Fibroblast of lung (primary cell): ENCODE measurements around the gene GALNT1. TPM values are rescaled to one million over a fixed set of nuclear protein-coding genes. Genes with fewer than 3 reads are reported as not detected.

Experiments
- DNase-seq, 2 donors: peaks; one replicate each; pipeline versions ENCODE4 v3.0.0 to v3.0.0-alpha.2; 2010; ENCODE audit warnings: low read depth in 2 of 2
- H2AFZ ChIP-seq: 2 replicates; pipeline ENCODE4 v1.5.1; 2012; ENCODE audit warnings: low read length, control low read depth, inconsistent platforms
- H3K27ac ChIP-seq: 2 replicates; pipeline ENCODE4 v1.5.1; 2011; ENCODE audit warnings: low read length, control low read depth; ENCODE audit not compliant: insufficient read depth
- H3K27me3 ChIP-seq: 2 replicates; pipeline ENCODE4 v1.5.1; 2011; ENCODE audit warnings: mild to moderate bottlenecking, low read length; ENCODE audit not compliant: control insufficient read depth, insufficient read depth
- H3K36me3 ChIP-seq: 2 replicates; pipeline ENCODE4 v1.5.1; 2011; ENCODE audit warnings: low read length; ENCODE audit not compliant: control insufficient read depth, insufficient read depth
- H3K4me1 ChIP-seq: 2 replicates; pipeline ENCODE4 v1.5.1; 2011; ENCODE audit warnings: low read length; ENCODE audit not compliant: control insufficient read depth, insufficient read depth; ENCODE audit errors: extremely low read depth
- H3K4me2 ChIP-seq: 2 replicates; pipeline ENCODE4 v1.5.1; 2011; ENCODE audit warnings: low read length, control low read depth; ENCODE audit not compliant: insufficient read depth; ENCODE audit errors: extremely low read depth
- H3K4me3 ChIP-seq, 4 experiments: fragments of 200-600 bp in 1 of 4; sonication (generic) in 1 of 4; replicated peaks in 1 of 4; 2 replicates each; pipeline ENCODE4 v1.5.1; 2011 to 2016; ENCODE audit warnings: low read length in 4 of 4, low read depth in 3 of 4, mild to moderate bottlenecking in 3 of 4, control low read depth in 2 of 4, inconsistent platforms in 1 of 4, mixed read lengths in 1 of 4; ENCODE audit not compliant: insufficient read depth in 1 of 4; ENCODE audit errors: control extremely low read depth in 1 of 4
- H3K79me2 ChIP-seq: 2 replicates; pipeline ENCODE4 v1.5.1; 2012; ENCODE audit warnings: mild to moderate bottlenecking, low read length, inconsistent platforms; ENCODE audit not compliant: control insufficient read depth, insufficient read depth
- H3K9ac ChIP-seq: 2 replicates; pipeline ENCODE4 v1.5.1; 2011; ENCODE audit warnings: mild to moderate bottlenecking, low read length, control low read depth; ENCODE audit not compliant: insufficient read depth
- H3K9me3 ChIP-seq: 2 replicates; pipeline ENCODE4 v1.5.1; 2012; ENCODE audit warnings: low read depth, low read length; ENCODE audit not compliant: control insufficient read depth, insufficient read depth
- H4K20me1 ChIP-seq: 2 replicates; pipeline ENCODE4 v1.5.1; 2011; ENCODE audit warnings: low read length; ENCODE audit not compliant: control insufficient read depth, insufficient read depth; ENCODE audit errors: extremely low read depth
- CTCF ChIP-seq, 2 donors: IDR thresholded peaks in 1 of 2; conservative IDR thresholded peaks in 1 of 2; 1 replicate in 1 of 2; 2 replicates in 1 of 2; pipeline ENCODE4 v1.5.1; 2011 to 2012; ENCODE audit warnings: low read length in 2 of 2, control low read depth in 1 of 2, inconsistent platforms in 1 of 2, low read depth in 1 of 2, mild to moderate bottlenecking in 1 of 2
- EZH2 ChIP-seq: IDR thresholded peaks from 2 replicates; pipeline ENCODE4 v1.5.1; 2012; ENCODE audit warnings: low read length, control low read depth, mild to moderate bottlenecking; ENCODE audit errors: missing control alignments
- polyA plus RNA-seq, 2 donors: library from polyadenylated mRNA; depleted of rRNA in 1 of 2; stranded (reverse) in 1 of 2; unstranded in 1 of 2; fragments of >200 nt; gene quantifications; 2 replicates each; pipeline ENCODE4 v1.2.1, GENCODE V29; 2011 to 2012; ENCODE audit warnings: missing spikeins in 1 of 2
- total RNA-seq: library from RNA; depleted of rRNA; stranded (reverse); fragments of >200 nt; gene quantifications from 2 replicates; pipeline ENCODE4 v1.2.1, GENCODE V29; 2014

Gene GALNT1
- total and polyA plus RNA-seq, 2 donors (not counting 1 experiment from before 2014, with no cell fraction given): 31.7 to 53.3 TPM

DNA sequence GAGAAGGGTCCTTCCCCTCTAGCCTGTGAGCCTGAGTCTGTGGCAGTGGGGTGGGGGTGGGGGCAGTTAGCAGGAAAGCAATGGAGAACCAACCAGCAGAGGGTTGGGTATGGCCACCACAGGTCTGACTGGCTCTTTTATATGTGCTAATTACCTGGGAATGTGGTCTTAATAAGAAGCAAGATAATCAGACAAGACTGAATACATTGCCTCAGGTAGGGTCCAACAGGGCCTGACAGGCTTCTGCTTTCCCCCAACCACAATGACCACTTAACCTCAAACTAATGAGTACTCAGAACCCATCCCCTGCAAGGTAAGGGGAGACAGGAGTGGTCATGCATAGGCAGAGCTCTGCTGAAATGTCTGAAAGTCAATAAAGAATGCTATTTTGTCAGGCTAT is 39.2 kb upstream of the GALNT1 start:
- H3K36me3 ChIP-seq: no peaks in the 10 kb centered on the region
- H4K20me1 ChIP-seq: no peaks in the 10 kb centered on the region
- no peak overlapping the region for H3K27ac ChIP-seq
- no peak overlapping the region for H2AFZ ChIP-seq
- TF ChIP-seq CTCF (conservative IDR thresholded peaks at IDR 0.05 in 1 of 2, IDR thresholded peaks at IDR 0.05 in 1 of 2; ENCODE audit: low read depth in 1 of 2, low read length in 2 of 2): no peak
- TF ChIP-seq EZH2: no peak
- H3K9ac ChIP-seq: no peak overlapping the region
- no peaks in the 10 kb centered on the region for H3K79me2 ChIP-seq
- no peak for DNase-seq
- H3K9me3 ChIP-seq: no peaks in the 10 kb centered on the region
- no peaks in the 10 kb centered on the region for H3K4me1 ChIP-seq
- H3K4me3 ChIP-seq: no peak overlapping the region
- no peak overlapping the region for H3K4me2 ChIP-seq
- no peaks in the 10 kb centered on the region for H3K27me3 ChIP-seq

- H2AFZ ChIP-seq: no peak overlapping the region
- H3K79me2 ChIP-seq: no peaks in the 10 kb centered on the region
- no peaks in the 10 kb centered on the region for H3K36me3 ChIP-seq
- no peak overlapping the region for H3K27ac ChIP-seq
- no peak overlapping the region for H3K4me3 ChIP-seq
- H4K20me1 ChIP-seq: no peaks in the 10 kb centered on the region
- no peak for DNase-seq
- H3K9ac ChIP-seq: no peak overlapping the region
- no peaks in the 10 kb centered on the region for H3K9me3 ChIP-seq
- H3K4me2 ChIP-seq: no peak overlapping the region
- no peaks in the 10 kb centered on the region for H3K4me1 ChIP-seq
- no peak for TF ChIP-seq EZH2
- no peak for TF ChIP-seq CTCF (conservative IDR thresholded peaks at IDR 0.05 in 1 of 2, IDR thresholded peaks at IDR 0.05 in 1 of 2; ENCODE audit: low read depth in 1 of 2, low read length in 2 of 2)
- H3K27me3 ChIP-seq: no peaks in the 10 kb centered on the region
Measured at GRCh38 chr18:35547008-35547605, 34.4 kb upstream of the GALNT1 start.

GRCh38 chr18:35549564-35549963 is 32.0 kb upstream of the GALNT1 start:
- Histone ChIP-seq H3K79me2 (no peaks in the 10 kb centered on the region), H4K20me1 (no peaks in the 10 kb centered on the region), H3K27me3 (no peaks in the 10 kb centered on the region), H3K36me3 (no peaks in the 10 kb centered on the region), H3K9me3 (no peaks in the 10 kb centered on the region), H3K4me1 (no peaks in the 10 kb centered on the region), H3K4me2 (no peak overlapping the region), H2AFZ (no peak overlapping the region), H3K27ac (no peak overlapping the region), H3K4me3 (no peak overlapping the region), H3K9ac (no peak overlapping the region)
- DNase-seq: peak in 1 of 2 donors; percentile 28
- TF ChIP-seq CTCF (conservative IDR thresholded peaks at IDR 0.05 in 1 of 2, IDR thresholded peaks at IDR 0.05 in 1 of 2; ENCODE audit: low read depth in 1 of 2, low read length in 2 of 2) (no peak), EZH2 (no peak)
